Bone marrow (tissue), 2 donors: ENCODE measurements around the gene TSC2.
"Not testable (repeated sequence)": the region's sequence is repeated elsewhere in the genome, so short reads cannot be mapped to it uniquely, and the experiment has no call there.

ENCODE experiments used
- DNase-seq, 2 donors: peaks; one replicate each; lab custom pipeline; 2025; lab: John Stamatoyannopoulos, UW

TSC2 gene

GRCh38 chr16:2031081-2031577 is 16.7 kb upstream of the TSC2 start:
- no peak for DNase-seq

GRCh38 chr16:2032285-2033056 is 15.3 kb upstream of the TSC2 start:
- DNase-seq: no peak

DNA sequence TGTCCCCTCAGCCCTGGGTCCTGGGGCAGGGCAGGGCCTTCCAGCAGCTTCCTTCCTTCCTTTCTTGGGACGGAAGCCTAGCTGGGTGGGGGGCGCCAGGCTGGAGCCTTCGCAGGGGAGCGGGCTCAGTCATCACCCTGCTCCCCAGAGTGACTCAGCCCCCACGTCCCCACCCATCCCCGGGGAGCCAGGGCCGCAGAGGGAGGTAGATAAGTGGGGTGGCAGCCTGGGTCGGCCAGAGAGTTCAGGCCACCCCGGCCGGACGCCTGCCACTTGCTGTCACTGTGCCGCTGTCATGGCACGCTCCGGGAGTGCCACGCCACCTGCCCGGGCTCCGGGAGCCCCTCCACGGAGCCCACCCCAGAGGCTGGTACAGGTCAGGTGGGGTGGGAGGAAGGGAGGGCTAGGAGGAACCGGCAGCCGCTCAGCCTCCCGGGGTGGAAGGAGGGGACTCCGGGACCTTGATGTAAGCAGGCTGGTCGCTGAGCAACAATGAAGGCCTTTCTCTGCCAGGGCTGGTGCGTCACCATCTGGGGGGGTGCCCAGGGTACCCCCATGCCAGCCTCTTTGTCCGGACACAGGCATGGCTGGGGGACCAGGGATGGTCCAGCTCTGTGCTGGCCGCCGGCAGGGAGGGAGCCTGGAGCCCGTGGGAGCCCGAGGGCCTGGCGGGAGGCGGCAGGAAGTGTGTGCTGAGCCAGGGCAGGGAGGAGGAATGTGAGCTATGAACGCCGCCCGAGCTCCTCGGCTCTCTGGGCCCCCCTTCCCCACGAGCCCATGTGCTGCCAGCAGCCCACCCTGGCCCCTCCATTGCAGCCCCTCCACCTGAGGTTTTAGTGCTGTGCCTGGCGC is 14.5 kb upstream of the TSC2 start:
- DNase-seq: no peak

- DNase-seq: not testable (repeated sequence)
Observed at GRCh38 chr16:2033909-2034695, 13.7 kb upstream of the TSC2 start.

DNA sequence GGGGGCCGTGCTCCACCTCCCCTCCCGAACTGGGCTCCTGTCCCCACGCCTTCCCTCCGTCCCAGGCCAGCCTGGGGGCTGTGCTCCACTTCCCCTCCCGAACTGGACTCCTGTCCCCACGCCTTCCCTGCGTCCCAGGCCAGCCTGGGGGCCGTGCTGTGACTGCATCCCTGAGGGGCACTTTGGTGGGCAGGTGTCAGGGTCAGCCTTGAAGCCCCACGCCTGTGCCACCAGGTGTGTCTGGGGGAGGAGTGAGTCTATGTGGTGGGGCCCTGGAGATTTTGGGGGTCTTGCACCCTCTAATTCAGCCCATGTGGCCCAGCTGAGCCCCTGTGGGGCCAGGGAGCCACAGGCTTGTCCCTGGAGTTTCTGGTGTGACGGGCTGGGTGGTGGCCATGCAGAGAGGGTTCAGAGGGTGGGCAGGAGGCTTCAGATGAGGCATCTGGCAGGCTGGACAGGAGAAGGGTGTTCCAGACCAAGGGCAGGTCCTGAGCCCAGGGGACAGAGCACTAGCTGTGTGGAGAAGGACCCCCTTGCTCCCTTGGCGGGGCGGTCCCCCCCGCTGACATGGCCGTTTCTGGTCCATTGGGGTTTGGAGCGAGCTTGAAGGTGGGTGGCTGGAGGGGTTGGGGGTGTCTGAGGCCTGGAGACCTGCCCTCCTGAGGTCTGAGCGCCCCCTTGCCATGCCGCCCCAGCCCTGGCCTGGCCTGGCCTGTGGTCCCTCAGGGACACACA is 12.9 kb upstream of the TSC2 start:
- DNase-seq: no peak

DNA sequence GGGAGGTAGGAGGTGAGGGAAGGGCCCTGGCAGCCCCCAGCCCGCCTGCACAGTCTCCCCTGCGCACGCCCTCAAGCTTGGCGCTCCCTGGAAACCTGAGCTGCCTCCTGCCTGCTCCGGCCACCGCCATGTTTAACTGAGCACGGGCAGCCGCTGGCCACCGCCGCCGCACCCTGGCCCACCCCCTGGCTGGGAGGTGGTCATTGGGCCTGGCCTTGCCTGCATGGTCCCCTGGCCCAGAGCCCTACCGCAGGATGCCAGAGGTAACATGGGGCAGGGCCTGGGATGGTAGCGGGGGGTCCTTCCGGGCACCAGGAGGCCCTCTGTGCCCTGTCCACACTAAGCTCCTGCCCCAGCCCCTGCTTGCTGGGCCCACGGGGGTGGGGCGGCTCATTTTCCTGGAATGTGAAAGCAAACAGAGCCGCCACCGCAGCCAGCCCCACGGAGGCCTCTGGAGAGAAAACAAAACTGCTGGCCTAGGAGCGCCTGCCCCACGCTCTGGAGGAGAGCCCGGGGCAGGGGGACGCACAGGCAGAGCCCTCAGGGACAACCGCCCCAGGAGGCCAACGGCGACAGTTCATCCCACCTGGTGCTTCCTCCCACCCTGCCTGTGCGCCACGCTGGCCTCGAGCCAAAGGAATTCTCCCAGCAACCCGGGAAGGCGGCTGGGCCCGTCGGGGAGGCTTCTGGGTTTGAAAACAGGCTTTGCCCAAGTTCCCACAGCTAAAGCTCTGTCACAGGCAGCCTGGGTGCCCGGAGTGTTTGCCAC is 12.2 kb upstream of the TSC2 start:
- DNase-seq: no peak

- DNase-seq: no peak
Observed at GRCh38 chr16:2036200-2036966, 11.4 kb upstream of the TSC2 start.

DNA sequence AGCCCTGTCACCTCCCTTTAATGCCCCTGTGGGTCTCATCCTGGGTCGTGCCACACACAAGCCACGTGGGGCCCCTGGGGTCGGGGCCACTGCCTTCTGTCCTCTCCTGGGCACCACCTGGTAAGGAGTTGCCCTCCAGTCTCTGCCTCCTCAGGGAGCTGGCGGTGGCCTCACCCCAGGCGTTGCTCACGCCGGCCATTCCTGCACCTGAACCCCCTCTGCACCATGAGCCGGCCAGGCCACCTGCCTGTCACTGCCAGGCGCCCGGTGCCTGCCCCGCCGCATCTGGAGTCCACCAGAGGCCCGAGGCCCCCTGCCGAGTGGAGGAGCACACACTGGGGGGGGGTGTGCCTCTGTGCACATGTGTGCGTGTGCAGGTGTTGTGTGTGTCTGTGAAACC is 10.7 kb upstream of the TSC2 start:
- DNase-seq: no peak

DNA sequence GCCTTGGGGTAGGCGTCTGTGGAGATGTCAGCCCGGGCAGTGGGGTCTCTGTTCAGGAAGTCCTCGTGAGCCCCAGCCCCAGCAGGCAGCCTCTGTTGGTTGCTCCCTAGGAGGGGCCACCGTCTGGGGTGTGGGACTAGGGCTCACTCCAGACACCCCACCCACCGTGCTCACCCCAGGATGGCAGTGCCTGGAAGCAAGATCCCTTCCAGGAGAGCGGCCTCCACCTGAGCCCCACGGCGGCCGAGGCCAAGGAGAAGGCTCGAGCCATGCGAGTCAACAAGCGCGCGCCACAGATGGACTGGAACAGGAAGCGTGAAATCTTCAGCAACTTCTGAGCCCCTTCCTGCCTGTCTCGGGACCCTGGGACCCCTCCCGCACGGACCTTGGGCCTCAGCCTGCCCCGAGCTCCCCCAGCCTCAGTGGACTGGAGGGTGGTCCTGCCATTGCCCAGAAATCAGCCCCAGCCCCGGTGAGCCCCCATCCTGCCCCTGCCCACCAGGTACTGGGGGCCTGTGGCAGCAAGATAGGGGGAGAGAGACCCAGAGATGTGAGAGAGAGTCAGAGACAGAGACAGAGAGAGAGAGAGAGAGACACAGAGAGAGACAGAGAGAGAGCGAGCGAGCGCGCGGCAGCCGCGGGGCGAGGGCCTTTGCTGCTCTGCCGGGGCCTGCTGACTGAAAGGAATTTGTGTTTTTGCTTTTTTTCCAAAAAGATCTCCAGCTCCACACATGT is 10.0 kb upstream of the TSC2 start:
- DNase-seq: no peak

DNA sequence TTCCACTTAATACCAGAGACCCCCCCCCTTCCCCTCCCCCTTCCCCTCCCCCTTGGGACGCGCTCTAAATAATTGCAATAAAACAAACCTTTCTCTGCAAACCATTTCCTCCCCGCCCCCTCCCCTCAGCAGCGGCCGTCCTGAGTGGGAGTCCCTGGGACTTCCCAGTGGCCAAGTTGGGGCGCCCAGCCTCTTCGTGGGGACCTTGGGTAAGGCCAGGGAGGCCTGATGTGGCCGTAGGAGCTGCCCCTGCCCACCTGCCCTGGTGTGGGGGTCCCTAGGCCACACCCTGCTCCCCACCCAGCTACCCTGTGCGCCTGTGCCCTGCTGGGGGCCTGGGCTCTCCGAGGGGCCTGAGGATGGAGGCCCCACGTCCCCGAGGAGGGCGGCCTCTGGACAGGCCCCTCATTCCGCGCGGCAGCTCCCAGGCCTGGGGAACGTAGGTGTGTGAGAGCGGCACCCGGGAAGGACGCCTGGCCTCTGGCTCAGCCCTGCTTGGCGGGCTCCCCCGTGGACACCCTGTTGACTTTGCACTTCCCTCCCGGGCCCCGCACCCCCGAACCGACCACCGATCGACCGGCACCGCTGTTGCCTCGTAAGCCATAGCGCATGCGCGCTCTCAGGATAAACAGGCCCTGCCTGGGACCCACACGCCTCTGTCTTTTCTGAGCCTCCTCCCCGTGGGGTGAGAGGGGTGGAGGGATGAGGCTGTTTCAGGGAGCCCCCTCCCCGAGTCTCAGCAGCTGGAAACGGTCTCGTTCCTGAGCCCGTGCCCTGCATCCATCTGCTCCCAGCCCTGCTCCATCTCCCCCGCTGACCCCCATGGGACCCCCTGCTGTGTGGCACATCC is 9.2 kb upstream of the TSC2 start:
- no peak for DNase-seq

GRCh38 chr16:2039274-2040031 is 8.3 kb upstream of the TSC2 start:
- no peak for DNase-seq

- DNase-seq: no peak
Observed at GRCh38 chr16:2040041-2040786, 7.6 kb upstream of the TSC2 start.

DNA sequence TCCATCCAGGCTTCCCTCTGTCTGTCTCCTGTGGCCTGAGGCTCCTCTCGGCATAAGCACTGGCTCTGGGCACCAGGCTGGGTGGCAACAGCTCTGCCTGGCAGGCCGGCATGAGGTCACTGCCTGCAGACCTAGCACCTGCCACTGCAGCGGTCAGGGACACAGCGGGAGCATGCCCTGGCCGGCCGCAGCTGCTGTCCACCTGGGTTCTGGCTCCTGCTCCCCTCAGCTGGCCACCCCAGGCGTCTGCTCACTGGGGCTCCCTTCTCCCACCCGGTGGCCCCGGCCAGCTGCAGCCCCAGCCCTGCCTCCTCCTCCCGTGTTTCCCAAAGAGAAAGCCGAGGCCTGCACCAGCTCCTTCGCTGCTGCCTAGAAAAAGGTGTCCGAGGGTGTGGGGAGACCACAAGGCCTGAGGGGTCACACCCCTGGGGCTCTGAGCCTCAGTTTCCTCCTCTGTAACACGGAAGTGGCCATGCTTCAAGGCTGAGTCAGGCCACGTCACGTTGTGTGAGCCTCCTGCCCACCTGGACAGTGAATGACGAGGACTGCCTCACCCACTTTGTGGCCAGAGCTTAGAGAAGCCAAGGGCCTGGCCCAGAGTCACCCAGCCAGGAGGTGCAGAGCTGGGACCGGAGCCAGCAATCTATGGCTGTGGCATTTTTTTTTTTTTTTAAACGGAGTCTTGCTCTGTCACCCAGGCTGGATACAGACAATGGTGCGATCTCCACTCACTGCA is 6.8 kb upstream of the TSC2 start:
- DNase-seq: no peak

DNA sequence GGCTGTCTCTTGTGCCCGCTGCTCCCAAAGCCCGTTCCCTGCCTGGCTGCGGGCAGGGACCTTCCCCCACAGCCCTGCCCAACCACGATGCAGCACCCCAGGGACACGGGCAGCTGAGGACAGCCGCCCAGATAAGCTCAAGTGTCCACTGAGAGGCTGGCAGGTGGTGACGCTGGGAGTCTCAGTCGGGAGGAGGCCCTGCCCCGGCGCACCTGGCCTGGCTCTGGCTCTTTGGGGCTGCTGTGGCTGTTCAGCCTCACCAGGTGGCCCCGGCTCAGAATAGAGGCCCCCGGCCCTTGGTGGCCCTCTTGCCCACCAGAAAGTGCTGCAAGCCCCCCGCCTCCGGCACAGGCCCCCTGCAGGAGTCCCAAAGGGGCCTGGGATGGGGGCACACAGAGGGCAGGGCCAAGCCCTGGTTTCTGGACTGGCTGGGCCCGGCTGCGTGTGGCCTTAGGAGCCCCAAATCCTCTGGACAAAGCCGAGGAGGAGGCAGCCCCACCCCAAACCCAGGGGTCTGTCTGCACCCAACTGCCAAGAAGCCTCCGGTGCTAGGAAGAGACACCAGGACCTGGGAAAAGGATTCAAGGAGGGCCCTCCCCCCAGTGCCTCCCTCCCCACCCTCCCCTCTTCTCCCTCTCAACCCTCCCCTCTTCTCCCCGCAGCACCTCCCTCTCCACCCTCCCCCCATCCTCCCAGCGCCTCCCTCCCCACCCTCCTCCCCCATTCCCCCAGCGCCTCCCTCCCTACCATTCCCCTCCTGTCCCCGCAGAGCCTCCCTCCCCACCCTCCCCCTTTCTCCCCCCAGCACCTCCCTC is 5.4 kb upstream of the TSC2 start:
- no peak for DNase-seq

GRCh38 chr16:2042986-2043666 is 4.7 kb upstream of the TSC2 start:
- no peak for DNase-seq
